RWPE2 (cell line): ENCODE data around the gene BLTP2.

Source experiments
- ATAC-seq: fragments of 200-7000 bp; cut with Tn5 transposase; 3 replicates; pipeline ENCODE4 v1.9.1; 2021; ENCODE audit warnings: low read depth
- DNase-seq: peaks from one replicate; pipeline ENCODE4 v3.0.0-alpha.2; 2020; ENCODE audit warnings: low spot score
- H3K27ac ChIP-seq: fragments of 450-650 bp; 2 replicates; pipeline ENCODE4 v1.5.1; 2017; ENCODE audit warnings: mild to moderate bottlenecking; ENCODE audit not compliant: poor library complexity, severe bottlenecking
- H3K27me3 ChIP-seq: fragments of 250-450 bp; sonication (Bioruptor Pico); 2 replicates; pipeline ENCODE4 v1.5.1; 2021; ENCODE audit warnings: mild to moderate bottlenecking, moderate library complexity; ENCODE audit not compliant: insufficient read depth, poor library complexity, severe bottlenecking
- H3K36me3 ChIP-seq: fragments of 250-450 bp; sonication (Bioruptor Pico); 2 replicates; pipeline ENCODE4 v1.5.1; 2020; ENCODE audit warnings: low read depth, mild to moderate bottlenecking, moderate library complexity
- H3K4me1 ChIP-seq: fragments of 250-450 bp; sonication (Bioruptor Pico); 2 replicates; pipeline ENCODE4 v1.5.1; 2021; ENCODE audit warnings: mild to moderate bottlenecking, moderate library complexity; ENCODE audit not compliant: insufficient read depth, poor library complexity, severe bottlenecking
- H3K4me3 ChIP-seq: fragments of 250-450 bp; sonication (Bioruptor Pico); 2 replicates; pipeline ENCODE4 v1.5.1; 2021; ENCODE audit warnings: mild to moderate bottlenecking, moderate library complexity; ENCODE audit not compliant: severe bottlenecking
- H3K9me3 ChIP-seq: fragments of 250-450 bp; sonication (Bioruptor Pico); 2 replicates; pipeline ENCODE4 v1.5.1; 2021; ENCODE audit warnings: mild to moderate bottlenecking, moderate library complexity; ENCODE audit not compliant: severe bottlenecking
- TF ChIP-seq, protein P1 (sequence below): fragments of 450-650 bp; IDR thresholded peaks from one replicate; pipeline ENCODE4 v1.5.1; 2017; ENCODE audit warnings: mild to moderate bottlenecking, moderate library complexity; ENCODE audit not compliant: poor library complexity, severe bottlenecking

Gene BLTP2

DNA sequence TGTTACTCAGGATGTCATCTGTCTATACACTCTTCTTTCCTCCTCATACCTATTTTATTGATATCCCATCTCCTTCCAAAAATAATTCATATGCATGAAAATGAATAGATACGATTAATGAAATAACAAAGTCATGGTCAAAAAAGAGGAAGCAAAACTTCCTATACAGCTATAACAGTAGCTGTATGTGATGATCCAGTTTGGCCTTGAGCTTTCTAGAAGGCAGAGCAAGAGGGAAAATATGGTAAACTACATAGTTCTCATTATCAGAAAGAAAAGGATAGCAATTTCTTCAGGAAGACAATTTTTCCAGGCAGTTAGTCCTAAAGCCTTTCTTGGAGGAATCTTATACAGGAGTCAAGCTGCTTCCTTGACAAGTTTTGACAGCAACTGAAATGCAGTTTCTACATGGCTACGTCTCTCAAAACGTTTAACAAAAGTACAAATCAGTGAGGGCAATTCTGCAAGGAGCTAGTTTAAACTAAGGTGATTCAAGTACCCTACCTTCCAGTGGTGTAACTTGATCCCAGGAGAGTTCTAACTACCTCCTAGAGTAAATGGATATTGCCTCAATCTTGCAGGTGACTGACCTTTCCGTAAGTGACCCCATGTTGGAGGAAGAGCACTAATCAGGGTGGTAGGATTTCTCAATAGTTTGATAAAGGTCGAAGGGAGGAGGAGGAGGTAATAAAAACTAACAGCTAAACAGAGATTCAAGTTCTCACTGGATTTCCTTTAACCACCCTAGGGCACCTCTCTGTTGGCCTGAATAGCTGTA lies 47.2 kb downstream of the BLTP2 start:
- peak overlapping the region; percentile 68 for H3K27ac ChIP-seq
- DNase-seq: no peak
- no peak for ATAC-seq

More for the DNA sequence above, 47.2 kb downstream of the BLTP2 start:
- Histone ChIP-seq H3K9me3 (no peaks in the 10 kb centered on the region), H3K27me3 (no peaks in the 10 kb centered on the region), H3K36me3 (peaks cover 39% of the 10 kb centered on the region), H3K4me3 (peak overlapping the region; percentile 61), H3K4me1 (peaks cover 5% of the 10 kb centered on the region)
- TF ChIP-seq, protein P1, sequence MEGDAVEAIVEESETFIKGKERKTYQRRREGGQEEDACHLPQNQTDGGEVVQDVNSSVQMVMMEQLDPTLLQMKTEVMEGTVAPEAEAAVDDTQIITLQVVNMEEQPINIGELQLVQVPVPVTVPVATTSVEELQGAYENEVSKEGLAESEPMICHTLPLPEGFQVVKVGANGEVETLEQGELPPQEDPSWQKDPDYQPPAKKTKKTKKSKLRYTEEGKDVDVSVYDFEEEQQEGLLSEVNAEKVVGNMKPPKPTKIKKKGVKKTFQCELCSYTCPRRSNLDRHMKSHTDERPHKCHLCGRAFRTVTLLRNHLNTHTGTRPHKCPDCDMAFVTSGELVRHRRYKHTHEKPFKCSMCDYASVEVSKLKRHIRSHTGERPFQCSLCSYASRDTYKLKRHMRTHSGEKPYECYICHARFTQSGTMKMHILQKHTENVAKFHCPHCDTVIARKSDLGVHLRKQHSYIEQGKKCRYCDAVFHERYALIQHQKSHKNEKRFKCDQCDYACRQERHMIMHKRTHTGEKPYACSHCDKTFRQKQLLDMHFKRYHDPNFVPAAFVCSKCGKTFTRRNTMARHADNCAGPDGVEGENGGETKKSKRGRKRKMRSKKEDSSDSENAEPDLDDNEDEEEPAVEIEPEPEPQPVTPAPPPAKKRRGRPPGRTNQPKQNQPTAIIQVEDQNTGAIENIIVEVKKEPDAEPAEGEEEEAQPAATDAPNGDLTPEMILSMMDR: no peak
